ENCODE data around the gene YOD1. TPM values are rescaled to one million over a fixed set of nuclear protein-coding genes. Genes with fewer than 3 reads are reported as not detected.

Gene YOD1
- total and polyA plus RNA-seq, 2 of the 13 experiments (the other 11 are each of a cell fraction or from before 2014, with no cell fraction given) = 3.4 to 9.1 TPM

GRCh38 chr1:207052911-207053769 lies 2.1 kb upstream of the YOD1 start, which contains the start of gene PFKFB2 (continued):
- TF ChIP-seq PRDM4 (CRISPR knock-in tag; IDR thresholded peaks at IDR 0.05; ENCODE audit: borderline replicate concordance) (no peak), ATF7 (IDR thresholded peaks at IDR 0.05) (no peak), ATF7 (CRISPR knock-in tag; IDR thresholded peaks at IDR 0.05) (no peak; the same call in 1 of the 2 replicates), ZNF619 (CRISPR knock-in tag; IDR thresholded peaks at IDR 0.05) (no peak), ZNF703 (CRISPR knock-in tag; IDR thresholded peaks at IDR 0.05; ENCODE audit: borderline replicate concordance) (no peak), ZNF615 (CRISPR knock-in tag; IDR thresholded peaks at IDR 0.05; ENCODE audit: borderline replicate concordance) (no peak), AFF4 (CRISPR knock-in tag; IDR thresholded peaks at IDR 0.05) (no peak), ZNF407 (CRISPR knock-in tag; IDR thresholded peaks at IDR 0.05; ENCODE audit: not compliant biosample characterization) (peak; percentile 86), HNRNPL (IDR thresholded peaks at IDR 0.05; ENCODE audit: low read depth, low read length) (0 out of 2 replicates have a peak, but pooled peaks have one; percentile 22), U2AF1 (optimal IDR thresholded peaks at IDR 0.05; ENCODE audit: low read depth, low read length) (no peak), SALL2 (CRISPR knock-in tag; IDR thresholded peaks at IDR 0.05) (0 out of 2 replicates have a peak, but pooled peaks have one; percentile 37), GFI1 (CRISPR knock-in tag; IDR thresholded peaks at IDR 0.05; ENCODE audit: borderline replicate concordance) (0 out of 2 replicates have a peak, but pooled peaks have one; percentile 16), ZNF205 (CRISPR knock-in tag; IDR thresholded peaks at IDR 0.05) (no peak), YEATS4 (CRISPR knock-in tag; IDR thresholded peaks at IDR 0.05; ENCODE audit: borderline replicate concordance) (peak; percentile 58; the same call in 1 of the 2 replicates)
